IMR-90 (cell line): ENCODE measurements around the gene CIAO3. TPM values are rescaled to one million over a fixed set of nuclear protein-coding genes. Genes with fewer than 3 reads are reported as not detected.

Source experiments
- ATAC-seq: fragments of 200-7000 bp; cut with Tn5 transposase; 2 replicates; pipeline ENCODE4 v1.9.1; 2020; ENCODE audit warnings: low read depth, mild to moderate bottlenecking, moderate library complexity
- BruUV-seq: library from RNA; stranded (reverse); fragments of 400-500 nt; replicated peaks from 2 replicates; lab custom pipeline; 2021; lab: Mats Ljungman, UMichigan
- CTCF ChIA-PET: fragments of 300-600 bp; formaldehyde crosslinking; extraction: SDS; loops from one replicate; lab custom pipeline; 2021; ENCODE audit warnings: antibody characterized with exemption; lab: Yijun Ruan, JAX
- POLR2A ChIA-PET: fragments of 300-600 bp; sonication (Branson Sonifier 250); formaldehyde crosslinking; loops from one replicate; lab custom pipeline; 2022; ENCODE audit warnings: antibody characterized with exemption; ENCODE audit not compliant: unreplicated experiment; lab: Charles Lee
- DNase-seq: peaks from one replicate; pipeline ENCODE4 v3.0.0; 2013
- H2AFZ ChIP-seq: replicated peaks from 2 replicates; pipeline ENCODE3; 2013; ENCODE audit warnings: low read length, mild to moderate bottlenecking; ENCODE audit not compliant: poor library complexity
- H2AK5ac ChIP-seq: 2 replicates; pipeline ENCODE4 v1.6.1; 2013; ENCODE audit warnings: low read depth, low read length, inconsistent platforms
- H2AK9ac ChIP-seq: replicated peaks from 2 replicates; pipeline ENCODE3; 2013; ENCODE audit warnings: mild to moderate bottlenecking, low read depth, low read length, moderate library complexity; ENCODE audit not compliant: poor library complexity
- H2BK120ac ChIP-seq: 2 replicates; pipeline ENCODE4 v1.6.1; 2013; ENCODE audit warnings: low read depth, low read length, inconsistent platforms
- H2BK15ac ChIP-seq: 3 replicates; pipeline ENCODE4 v1.6.1; 2013; ENCODE audit warnings: low read depth, low read length, inconsistent platforms
- H2BK20ac ChIP-seq: 2 replicates; pipeline ENCODE4 v1.6.1; 2013; ENCODE audit warnings: low read depth, mild to moderate bottlenecking, inconsistent platforms, low read length, moderate library complexity
- H2BK5ac ChIP-seq: 2 replicates; pipeline ENCODE4 v1.6.1; 2013; ENCODE audit warnings: mild to moderate bottlenecking, low read depth, low read length, inconsistent platforms; ENCODE audit not compliant: poor library complexity, severe bottlenecking
- H3K14ac ChIP-seq: replicated peaks from 2 replicates; pipeline ENCODE4 v1.6.1; 2013; ENCODE audit warnings: low read depth, low read length, inconsistent platforms
- H3K18ac ChIP-seq: 2 replicates; pipeline ENCODE4 v1.6.1; 2013; ENCODE audit warnings: low read depth, low read length, control low read depth
- H3K23ac ChIP-seq: 2 replicates; pipeline ENCODE4 v1.6.1; 2013; ENCODE audit warnings: low read depth, low read length, inconsistent platforms
- H3K27ac ChIP-seq: 2 replicates; pipeline ENCODE4 v1.5.1; 2013; ENCODE audit warnings: mild to moderate bottlenecking, control low read depth, low read length; ENCODE audit not compliant: insufficient read depth
- H3K27me3 ChIP-seq: 2 replicates; pipeline ENCODE4 v1.6.1; 2013; ENCODE audit warnings: low read length; ENCODE audit not compliant: control insufficient read depth, insufficient read depth
- H3K36me3 ChIP-seq: 2 replicates; pipeline ENCODE4 v1.6.1; 2013; ENCODE audit warnings: low read length, mixed read lengths; ENCODE audit not compliant: control insufficient read depth, insufficient read depth
- H3K4ac ChIP-seq: 2 replicates; pipeline ENCODE4 v1.6.1; 2013; ENCODE audit warnings: low read depth, low read length, inconsistent platforms
- H3K4me1 ChIP-seq: 2 replicates; pipeline ENCODE4 v1.6.1; 2013; ENCODE audit warnings: low read length, mixed read lengths; ENCODE audit not compliant: control insufficient read depth, insufficient read depth
- H3K4me2 ChIP-seq: 2 replicates; pipeline ENCODE4 v1.6.1; 2013; ENCODE audit warnings: low read depth, mild to moderate bottlenecking, control low read depth, low read length, moderate library complexity
- H3K4me3 ChIP-seq: 2 replicates; pipeline ENCODE4 v1.5.1; 2013; ENCODE audit warnings: low read depth, mild to moderate bottlenecking, control low read depth, low read length, moderate library complexity; ENCODE audit not compliant: insufficient read depth
- H3K56ac ChIP-seq: 2 replicates; pipeline ENCODE4 v1.6.1; 2013; ENCODE audit warnings: low read length, inconsistent platforms; ENCODE audit not compliant: insufficient read depth; ENCODE audit errors: extremely low read depth
- H3K79me1 ChIP-seq, 2 experiments: 2 replicates each; pipeline ENCODE4 v1.6.1; 2013; ENCODE audit warnings: low read length in 2 of 2, inconsistent platforms in 1 of 2, low read depth in 1 of 2
- H3K9ac ChIP-seq: 2 replicates; pipeline ENCODE4 v1.6.1; 2013; ENCODE audit warnings: low read depth, low read length, control low read depth
- H3K9me1 ChIP-seq: 2 replicates; pipeline ENCODE4 v1.6.1; 2013; ENCODE audit warnings: low read length, inconsistent platforms; ENCODE audit not compliant: insufficient read depth
- H3K9me3 ChIP-seq: 2 replicates; pipeline ENCODE4 v1.6.1; 2013; ENCODE audit warnings: low read length; ENCODE audit not compliant: control insufficient read depth, insufficient read depth
- H4K20me1 ChIP-seq: 2 replicates; pipeline ENCODE4 v1.6.1; 2013; ENCODE audit warnings: low read length, inconsistent platforms; ENCODE audit not compliant: insufficient read depth
- H4K5ac ChIP-seq: 2 replicates; pipeline ENCODE4 v1.6.1; 2013; ENCODE audit warnings: mild to moderate bottlenecking, low read depth, low read length, control low read depth
- H4K8ac ChIP-seq, 2 experiments: 2 replicates each; pipeline ENCODE4 v1.6.1; 2013; ENCODE audit warnings: low read depth in 2 of 2, low read length in 2 of 2, control low read depth in 1 of 2, inconsistent platforms in 1 of 2
- H4K91ac ChIP-seq: 2 replicates; pipeline ENCODE4 v1.6.1; 2013; ENCODE audit warnings: low read depth, low read length, inconsistent platforms; ENCODE audit not compliant: insufficient read depth
- BHLHE40 ChIP-seq: fragments of 150-350 bp; IDR thresholded peaks from 2 replicates; pipeline ENCODE4 v1.6.1; 2016; ENCODE audit warnings: mild to moderate bottlenecking, low read depth, low read length
- CEBPB ChIP-seq: IDR thresholded peaks from 2 replicates; pipeline ENCODE4 v1.6.1; 2012; ENCODE audit warnings: low read depth, low read length, improper control_type of control experiment
- CHD1 ChIP-seq: IDR thresholded peaks from 2 replicates; pipeline ENCODE4 v1.6.1; 2012; ENCODE audit warnings: low read depth, low read length, improper control_type of control experiment
- FOS ChIP-seq: fragments of 150-350 bp; IDR thresholded peaks from 2 replicates; pipeline ENCODE4 v1.6.1; 2016; ENCODE audit warnings: low read depth, low read length
- MAFK ChIP-seq: IDR thresholded peaks from 2 replicates; pipeline ENCODE4 v1.6.1; 2012; ENCODE audit warnings: low read depth, low read length, improper control_type of control experiment
- MAZ ChIP-seq: IDR thresholded peaks from 2 replicates; pipeline ENCODE4 v1.6.1; 2012; ENCODE audit warnings: low read depth, mild to moderate bottlenecking, low read length, improper control_type of control experiment, moderate library complexity, borderline replicate concordance
- MXI1 ChIP-seq: IDR thresholded peaks from 2 replicates; pipeline ENCODE4 v1.6.1; 2012; ENCODE audit warnings: low read depth, mild to moderate bottlenecking, low read length, moderate library complexity, borderline replicate concordance
- NFE2L2 ChIP-seq: fragments of 150-350 bp; IDR thresholded peaks from 2 replicates; pipeline ENCODE4 v1.6.1; 2016; ENCODE audit warnings: low read depth, mild to moderate bottlenecking, low read length
- POLR2A ChIP-seq: IDR thresholded peaks from 2 replicates; pipeline ENCODE4 v1.6.1; 2012; ENCODE audit warnings: mild to moderate bottlenecking, low read depth, low read length
- RAD21 ChIP-seq: IDR thresholded peaks from 2 replicates; pipeline ENCODE4 v1.6.1; 2012; ENCODE audit warnings: low read length, improper control_type of control experiment
- RCOR1 ChIP-seq: IDR thresholded peaks from 2 replicates; pipeline ENCODE4 v1.6.1; 2012; ENCODE audit warnings: mild to moderate bottlenecking, low read length, improper control_type of control experiment; ENCODE audit not compliant: insufficient replicate concordance
- RFX5 ChIP-seq: IDR thresholded peaks from 2 replicates; pipeline ENCODE4 v1.8.0; 2012; ENCODE audit warnings: low read depth, mild to moderate bottlenecking, low read length, moderate library complexity
- SMC3 ChIP-seq: fragments of 150-350 bp; IDR thresholded peaks from 2 replicates; pipeline ENCODE4 v1.6.1; 2016; ENCODE audit warnings: low read depth, mild to moderate bottlenecking, antibody characterized with exemption, low read length, moderate library complexity
- USF2 ChIP-seq: fragments of 150-350 bp; IDR thresholded peaks from 2 replicates; pipeline ENCODE4 v1.6.1; 2017; ENCODE audit warnings: mild to moderate bottlenecking, antibody characterized with exemption, low read length, low read depth
- WGBS, 2 experiments: methylation state at CpG; one replicate each; pipeline versions ENCODE4 v1.1.5 to v1.1.7; 2013; ENCODE audit warnings: missing lambda C conversion rate in 2 of 2; ENCODE audit not compliant: insufficient read length in 1 of 2; ENCODE audit errors: extremely low coverage in 2 of 2; 5-methylcytosine and 5-hydroxymethylcytosine counted together
- dilution Hi-C: fragments of 300-500 bp; cut with HindIII; formaldehyde crosslinking; loops from one replicate; pipeline ENCODE4 v1.14.3; 2018; ENCODE audit warnings: low sequenced_read_pairs; ENCODE audit not compliant: unreplicated experiment
- in situ Hi-C: fragments of 300-500 bp; cut with MboI; formaldehyde crosslinking; loops from 3 replicates; pipeline ENCODE4 v1.14.3; 2019; ENCODE audit warnings: low sequenced_read_pairs, inconsistent platforms, mixed read lengths
- intact Hi-C: fragments of 100-400 bp; cut with micrococcal nuclease; formaldehyde crosslinking; loops from 2 replicates; pipeline ENCODE4 v1.10.0; 2022
- polyA plus RNA-seq, 3 experiments: library from polyadenylated mRNA; depleted of rRNA; stranded (reverse); fragments of >200 nt; gene quantifications; 2 replicates each; pipeline ENCODE4 v1.2.3, GENCODE V29; 2012; ENCODE audit warnings: low replicate concordance in 1 of 3
- total RNA-seq: library from RNA; depleted of rRNA; stranded (reverse); fragments of >200 nt; gene quantifications from 2 replicates; pipeline ENCODE4 v1.2.3, GENCODE V29; 2012
- TF ChIP-seq, protein P1 (sequence below): fragments of 150-350 bp; IDR thresholded peaks from 2 replicates; pipeline ENCODE4 v1.6.1; 2016; ENCODE audit warnings: low read depth, mild to moderate bottlenecking, low read length, moderate library complexity, borderline replicate concordance
- TF ChIP-seq, protein P2 (sequence below): conservative IDR thresholded peaks from 2 replicates; pipeline ENCODE4 v1.5.1; 2012; ENCODE audit warnings: mild to moderate bottlenecking, low read depth, low read length, improper control_type of control experiment

The CIAO3 gene
- total and polyA plus RNA-seq, 2 of the 4 experiments (the other 2 are of a cell fraction) = 17.0 to 20.2 TPM

DNA sequence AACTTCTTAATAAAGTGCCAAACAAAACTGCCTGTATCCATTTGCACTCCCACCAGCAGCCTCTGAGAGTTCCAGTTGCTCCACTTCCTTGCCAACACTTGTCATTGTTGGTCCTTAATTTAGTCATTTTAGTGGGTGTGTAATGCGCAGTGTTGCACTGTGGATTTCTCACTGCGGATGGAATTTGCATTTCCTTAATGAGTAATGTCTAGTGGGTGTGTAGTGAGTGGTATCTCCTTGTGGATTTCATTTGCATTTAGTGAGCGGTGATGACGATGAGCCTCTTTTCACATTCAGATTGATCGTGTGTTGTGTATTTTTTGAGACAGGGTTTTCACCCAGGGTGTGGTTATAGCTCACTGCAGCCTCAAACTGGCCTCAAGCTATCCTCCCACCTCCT, 15.6 kb upstream of the CIAO3 start:
- CTCF ChIA-PET = no interaction called here
- in situ Hi-C loops = no loop called here
- Histone ChIP-seq H3K4me2 (no peak overlapping the region), H3K56ac (no peak overlapping the region), H4K5ac (no peak overlapping the region), H2BK120ac (no peak overlapping the region), H3K27me3 (peaks cover 13% of the 10 kb centered on the region), H4K20me1 (no peaks in the 10 kb centered on the region), H3K4me3 (no peak overlapping the region), H2AK9ac (no peak overlapping the region), H3K9ac (no peak overlapping the region), H3K9me1 (no peaks in the 10 kb centered on the region), H3K23ac (no peak overlapping the region), H3K9me3 (peaks cover 3% of the 10 kb centered on the region), H2BK5ac (no peak overlapping the region), H3K36me3 (no peaks in the 10 kb centered on the region), H2BK20ac (no peak overlapping the region), H3K27ac (no peak overlapping the region), H3K4ac (no peak overlapping the region), H4K8ac (no peak overlapping the region), H2AK5ac (no peak overlapping the region), H4K91ac (no peak overlapping the region), H3K4me1 (no peaks in the 10 kb centered on the region), H3K14ac (no peak overlapping the region), H2BK15ac (no peak overlapping the region), H2AFZ (no peak overlapping the region), H3K79me1 (no peaks in the 10 kb centered on the region), H3K18ac (no peak overlapping the region)
- TF ChIP-seq CHD1 (no peak), NFE2L2 (no peak), RAD21 (no peak), SMC3 (no peak), CEBPB (no peak), BHLHE40 (no peak), MAFK (no peak), USF2 (no peak), RFX5 (no peak), MAZ (no peak), RCOR1 (no peak), FOS (no peak), POLR2A (no peak), MXI1 (no peak)
- TF ChIP-seq, protein P1, sequence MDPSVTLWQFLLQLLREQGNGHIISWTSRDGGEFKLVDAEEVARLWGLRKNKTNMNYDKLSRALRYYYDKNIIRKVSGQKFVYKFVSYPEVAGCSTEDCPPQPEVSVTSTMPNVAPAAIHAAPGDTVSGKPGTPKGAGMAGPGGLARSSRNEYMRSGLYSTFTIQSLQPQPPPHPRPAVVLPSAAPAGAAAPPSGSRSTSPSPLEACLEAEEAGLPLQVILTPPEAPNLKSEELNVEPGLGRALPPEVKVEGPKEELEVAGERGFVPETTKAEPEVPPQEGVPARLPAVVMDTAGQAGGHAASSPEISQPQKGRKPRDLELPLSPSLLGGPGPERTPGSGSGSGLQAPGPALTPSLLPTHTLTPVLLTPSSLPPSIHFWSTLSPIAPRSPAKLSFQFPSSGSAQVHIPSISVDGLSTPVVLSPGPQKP = no peak
- TF ChIP-seq, protein P2, sequence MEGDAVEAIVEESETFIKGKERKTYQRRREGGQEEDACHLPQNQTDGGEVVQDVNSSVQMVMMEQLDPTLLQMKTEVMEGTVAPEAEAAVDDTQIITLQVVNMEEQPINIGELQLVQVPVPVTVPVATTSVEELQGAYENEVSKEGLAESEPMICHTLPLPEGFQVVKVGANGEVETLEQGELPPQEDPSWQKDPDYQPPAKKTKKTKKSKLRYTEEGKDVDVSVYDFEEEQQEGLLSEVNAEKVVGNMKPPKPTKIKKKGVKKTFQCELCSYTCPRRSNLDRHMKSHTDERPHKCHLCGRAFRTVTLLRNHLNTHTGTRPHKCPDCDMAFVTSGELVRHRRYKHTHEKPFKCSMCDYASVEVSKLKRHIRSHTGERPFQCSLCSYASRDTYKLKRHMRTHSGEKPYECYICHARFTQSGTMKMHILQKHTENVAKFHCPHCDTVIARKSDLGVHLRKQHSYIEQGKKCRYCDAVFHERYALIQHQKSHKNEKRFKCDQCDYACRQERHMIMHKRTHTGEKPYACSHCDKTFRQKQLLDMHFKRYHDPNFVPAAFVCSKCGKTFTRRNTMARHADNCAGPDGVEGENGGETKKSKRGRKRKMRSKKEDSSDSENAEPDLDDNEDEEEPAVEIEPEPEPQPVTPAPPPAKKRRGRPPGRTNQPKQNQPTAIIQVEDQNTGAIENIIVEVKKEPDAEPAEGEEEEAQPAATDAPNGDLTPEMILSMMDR = no peak
- 100% methylated on average over 2 of the region's 5 CpGs; no CpG with 5 or more reads in 1 of the 2 experiments for WGBS, 2 experiments
- DNase-seq (no peak), ATAC-seq (no peak)
- intact Hi-C loops = no loop called here
- POLR2A ChIA-PET = no interaction called here
- no TSS peak for BruUV-seq
- dilution Hi-C loops = no loop called here
